SK-N-SH (cell line): ENCODE data around the gene OBP2B. TPM values are rescaled to one million over a fixed set of nuclear protein-coding genes. Genes with fewer than 3 reads are reported as not detected.

Source experiments
- CTCF ChIA-PET: fragments of 300-600, 350-600 bp; formaldehyde crosslinking; extraction: SDS; loops from one replicate; lab custom pipeline; 2021; lab: Yijun Ruan, JAX
- POLR2A ChIA-PET: fragments of 350-600 bp; sonication (Branson Sonifier 250); formaldehyde crosslinking; extraction: SDS; loops from one replicate; lab custom pipeline; 2020; ENCODE audit warnings: antibody characterized with exemption, inconsistent platforms; lab: Yijun Ruan, JAX
- DNase-seq: peaks from one replicate; pipeline ENCODE4 v3.0.0; 2012
- H2AFZ ChIP-seq: fragments of 200-600 bp; sonication (generic); 2 replicates; pipeline ENCODE4 v1.8.1; 2016; ENCODE audit warnings: antibody characterized with exemption, mild to moderate bottlenecking, low read depth
- H3F3A ChIP-seq: fragments of 200-600 bp; sonication (generic); replicated peaks from 2 replicates; pipeline ENCODE3; 2016; ENCODE audit warnings: antibody characterized with exemption, mild to moderate bottlenecking; ENCODE audit not compliant: insufficient read depth
- H3K27ac ChIP-seq, 2 experiments: fragments of 200-500 bp in 1 of 2; fragments of 200-600 bp in 1 of 2; sonication (Bioruptor generic) in 1 of 2; sonication (generic), shearing (Covaris generic) in 1 of 2; 2 replicates each; pipeline versions ENCODE4 v1.5.1 to v1.6.1; 2014 to 2016; ENCODE audit warnings: low read depth in 2 of 2, inconsistent platforms in 1 of 2, low read length in 1 of 2, mild to moderate bottlenecking in 1 of 2, mixed read lengths in 1 of 2
- H3K27me3 ChIP-seq: fragments of 200-600 bp; sonication (generic), shearing (Covaris generic); 2 replicates; pipeline ENCODE4 v1.6.1; 2016; ENCODE audit warnings: mixed run types; ENCODE audit not compliant: insufficient read depth
- H3K36me3 ChIP-seq, 2 experiments: fragments of 200-500 bp in 1 of 2; fragments of 200-600 bp in 1 of 2; sonication (Bioruptor generic) in 1 of 2; sonication (generic) in 1 of 2; replicated peaks in 1 of 2; 2 replicates each; pipeline versions ENCODE3 to v1.5.1; 2014 to 2016; ENCODE audit warnings: low read length in 1 of 2, mild to moderate bottlenecking in 1 of 2; ENCODE audit not compliant: insufficient read depth in 2 of 2, control insufficient read depth in 1 of 2
- H3K4me1 ChIP-seq, 2 experiments: fragments of 200-500 bp in 1 of 2; fragments of 200-600 bp in 1 of 2; sonication (Bioruptor generic) in 1 of 2; sonication (generic), shearing (Covaris generic) in 1 of 2; 2 replicates each; pipeline versions ENCODE4 v1.5.1 to v1.6.1; 2014 to 2016; ENCODE audit warnings: low read depth in 1 of 2, low read length in 1 of 2, mixed run types in 1 of 2; ENCODE audit not compliant: insufficient read depth in 2 of 2, control insufficient read depth in 1 of 2
- H3K4me2 ChIP-seq: fragments of 200-600 bp; sonication (generic), shearing (Covaris generic); 2 replicates; pipeline ENCODE4 v1.6.1; 2017; ENCODE audit warnings: mixed run types
- H3K4me3 ChIP-seq, 2 experiments: fragments of 200-500 bp in 1 of 2; fragments of 200-600 bp in 1 of 2; sonication (Bioruptor generic) in 1 of 2; sonication (generic), shearing (Covaris generic) in 1 of 2; 2 replicates each; pipeline versions ENCODE4 v1.5.1 to v1.8.1; 2014 to 2016; ENCODE audit warnings: low read depth in 2 of 2, inconsistent platforms in 1 of 2, low read length in 1 of 2, mild to moderate bottlenecking in 1 of 2, mixed read lengths in 1 of 2, moderate library complexity in 1 of 2
- H3K79me2 ChIP-seq: fragments of 200-600 bp; sonication (generic); 2 replicates; pipeline ENCODE4 v1.8.1; 2017; ENCODE audit warnings: mild to moderate bottlenecking; ENCODE audit not compliant: insufficient read depth
- H3K9ac ChIP-seq: fragments of 200-600 bp; sonication (generic); 2 replicates; pipeline ENCODE4 v1.6.1; 2017; ENCODE audit warnings: mixed run types
- H3K9me2 ChIP-seq: fragments of 200-600 bp; sonication (generic); 2 replicates; pipeline ENCODE4 v1.6.1; 2017; ENCODE audit warnings: mixed run types
- H3K9me3 ChIP-seq: fragments of 200-600 bp; sonication (generic); 2 replicates; pipeline ENCODE4 v1.6.1; 2017; ENCODE audit warnings: mixed run types, mild to moderate bottlenecking, moderate library complexity
- H4K20me1 ChIP-seq: fragments of 200-600 bp; sonication (generic); 2 replicates; pipeline ENCODE4 v1.6.1; 2017; ENCODE audit warnings: mild to moderate bottlenecking, mixed run types; ENCODE audit not compliant: insufficient read depth
- ELF1 ChIP-seq: IDR thresholded peaks from 2 replicates; pipeline ENCODE4 v1.4.0; 2012
- EP300 ChIP-seq, 2 experiments: IDR thresholded peaks; 2 replicates each; pipeline versions ENCODE4 v1.4.0 to v1.6.1; 2012; ENCODE audit warnings: borderline replicate concordance in 1 of 2, low read depth in 1 of 2, low read length in 1 of 2
- EZH2phosphoT487 ChIP-seq: fragments of 200-600 bp; sonication (generic); IDR thresholded peaks from 2 replicates; pipeline ENCODE4 v1.6.1; 2017; ENCODE audit warnings: low read depth, mixed run types, mild to moderate bottlenecking, antibody characterized with exemption, moderate library complexity, borderline replicate concordance
- GABPA ChIP-seq: IDR thresholded peaks from 2 replicates; pipeline ENCODE4 v1.4.0; 2012; ENCODE audit warnings: low read depth, mild to moderate bottlenecking
- GATA2 ChIP-seq: sonication (generic); formaldehyde crosslinking; IDR thresholded peaks from 2 replicates; pipeline ENCODE4 v1.5.0; 2020; ENCODE audit warnings: mild to moderate bottlenecking, missing genetic modification reagents
- MEF2A ChIP-seq: IDR thresholded peaks from 2 replicates; pipeline ENCODE4 v1.4.0; 2012; ENCODE audit warnings: low read depth, borderline replicate concordance
- RAD21 ChIP-seq: IDR thresholded peaks from 2 replicates; pipeline ENCODE4 v1.6.1; 2012; ENCODE audit warnings: mild to moderate bottlenecking, low read length
- RCOR1 ChIP-seq: fragments of 150-350 bp; IDR thresholded peaks from 2 replicates; pipeline ENCODE4 v1.6.1; 2017; ENCODE audit warnings: antibody characterized with exemption, low read length
- SMC3 ChIP-seq: IDR thresholded peaks from 2 replicates; pipeline ENCODE4 v1.6.1; 2012; ENCODE audit warnings: low read depth, low read length, improper control_type of control experiment
- TAF1 ChIP-seq: IDR thresholded peaks from 2 replicates; pipeline ENCODE4 v1.6.1; 2012; ENCODE audit warnings: low read depth, mild to moderate bottlenecking, low read length, moderate library complexity, borderline replicate concordance
- TEAD4 ChIP-seq: IDR thresholded peaks from 2 replicates; pipeline ENCODE4 v1.4.0; 2012; ENCODE audit warnings: mild to moderate bottlenecking, borderline replicate concordance; ENCODE audit not compliant: insufficient read depth
- WGBS: methylation state at CpG from one replicate; pipeline ENCODE4 v1.1.6; 2017; ENCODE audit warnings: low lambda C conversion rate; 5-methylcytosine and 5-hydroxymethylcytosine counted together
- polyA plus RNA-seq, 3 experiments: library from polyadenylated mRNA; depleted of rRNA; stranded (reverse); fragments of >200 nt; gene quantifications; 2 replicates each; pipeline ENCODE4 v1.2.3, GENCODE V29; 2012
- TF ChIP-seq, protein P1 (sequence below): fragments of 200-600 bp; sonication (generic); IDR thresholded peaks from 2 replicates; pipeline ENCODE4 v1.6.1; 2017; ENCODE audit warnings: antibody characterized with exemption, mild to moderate bottlenecking, moderate library complexity
- TF ChIP-seq, protein P2 (sequence below): IDR thresholded peaks from 2 replicates; pipeline ENCODE4 v1.4.0; 2012; ENCODE audit warnings: low read depth
- TF ChIP-seq, protein P3 (sequence below): IDR thresholded peaks from 2 replicates; pipeline ENCODE4 v1.6.1; 2012; ENCODE audit warnings: mild to moderate bottlenecking, low read depth, low read length, moderate library complexity
- TF ChIP-seq, protein P4 (sequence below): IDR thresholded peaks from 2 replicates; pipeline ENCODE4; 2012

OBP2B gene
- polyA plus RNA-seq, 1 of the 3 experiments (the other 2 are of a cell fraction): not detected

DNA sequence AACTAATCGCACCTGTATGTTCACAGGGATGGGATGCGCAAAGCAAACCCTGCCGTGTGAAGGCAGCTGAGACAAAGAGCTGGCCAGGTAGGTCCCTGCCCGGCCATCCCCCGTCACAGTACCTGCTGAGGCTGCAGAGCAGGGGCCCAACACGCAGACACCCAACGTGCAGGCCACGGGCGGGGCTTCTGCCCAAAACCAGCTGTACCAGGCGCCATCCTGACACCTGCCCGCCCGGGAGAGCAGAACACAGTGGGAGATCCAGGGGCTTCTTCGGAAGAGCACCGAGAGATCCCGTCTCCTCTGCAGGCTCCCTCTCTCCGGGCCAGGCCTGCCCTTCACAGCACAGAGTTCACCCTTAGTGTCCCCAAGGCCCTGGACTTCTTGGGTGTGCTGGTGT lies 37.5 kb upstream of the OBP2B start:
- POLR2A ChIA-PET: no interaction called here
- Histone ChIP-seq H3K79me2 (no peaks in the 10 kb centered on the region), H3K9ac (no peak overlapping the region), H3K4me2 (no peak overlapping the region), H3K4me1 (peaks cover 0 to 2% of the 10 kb centered on the region in 2 experiments; a peak in 1 of 4 replicates), H3K9me3 (no peaks in the 10 kb centered on the region), H4K20me1 (no peaks in the 10 kb centered on the region), H3K27ac (no peak overlapping the region), H3K27me3 (peaks cover 32% of the 10 kb centered on the region), H2AFZ (no peak overlapping the region), H3K9me2 (no peaks in the 10 kb centered on the region), H3K4me3 (no peak overlapping the region), H3F3A (no peaks in the 10 kb centered on the region), H3K36me3 (no peaks in the 10 kb centered on the region)
- TF ChIP-seq EP300 (IDR thresholded peaks at IDR 0.05; ENCODE audit: borderline replicate concordance in 1 of 2, low read depth in 1 of 2, low read length in 1 of 2) (no peak), TAF1 (no peak), MEF2A (no peak), ELF1 (no peak), EZH2phosphoT487 (no peak), GABPA (no peak), TEAD4 (no peak), RAD21 (no peak), RCOR1 (no peak), GATA2 (CRISPR knock-in tag) (no peak), SMC3 (no peak)
- TF ChIP-seq, protein P1, sequence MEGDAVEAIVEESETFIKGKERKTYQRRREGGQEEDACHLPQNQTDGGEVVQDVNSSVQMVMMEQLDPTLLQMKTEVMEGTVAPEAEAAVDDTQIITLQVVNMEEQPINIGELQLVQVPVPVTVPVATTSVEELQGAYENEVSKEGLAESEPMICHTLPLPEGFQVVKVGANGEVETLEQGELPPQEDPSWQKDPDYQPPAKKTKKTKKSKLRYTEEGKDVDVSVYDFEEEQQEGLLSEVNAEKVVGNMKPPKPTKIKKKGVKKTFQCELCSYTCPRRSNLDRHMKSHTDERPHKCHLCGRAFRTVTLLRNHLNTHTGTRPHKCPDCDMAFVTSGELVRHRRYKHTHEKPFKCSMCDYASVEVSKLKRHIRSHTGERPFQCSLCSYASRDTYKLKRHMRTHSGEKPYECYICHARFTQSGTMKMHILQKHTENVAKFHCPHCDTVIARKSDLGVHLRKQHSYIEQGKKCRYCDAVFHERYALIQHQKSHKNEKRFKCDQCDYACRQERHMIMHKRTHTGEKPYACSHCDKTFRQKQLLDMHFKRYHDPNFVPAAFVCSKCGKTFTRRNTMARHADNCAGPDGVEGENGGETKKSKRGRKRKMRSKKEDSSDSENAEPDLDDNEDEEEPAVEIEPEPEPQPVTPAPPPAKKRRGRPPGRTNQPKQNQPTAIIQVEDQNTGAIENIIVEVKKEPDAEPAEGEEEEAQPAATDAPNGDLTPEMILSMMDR: no peak
- TF ChIP-seq, protein P2, sequence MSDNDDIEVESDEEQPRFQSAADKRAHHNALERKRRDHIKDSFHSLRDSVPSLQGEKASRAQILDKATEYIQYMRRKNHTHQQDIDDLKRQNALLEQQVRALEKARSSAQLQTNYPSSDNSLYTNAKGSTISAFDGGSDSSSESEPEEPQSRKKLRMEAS: no peak
- TF ChIP-seq, protein P3, sequence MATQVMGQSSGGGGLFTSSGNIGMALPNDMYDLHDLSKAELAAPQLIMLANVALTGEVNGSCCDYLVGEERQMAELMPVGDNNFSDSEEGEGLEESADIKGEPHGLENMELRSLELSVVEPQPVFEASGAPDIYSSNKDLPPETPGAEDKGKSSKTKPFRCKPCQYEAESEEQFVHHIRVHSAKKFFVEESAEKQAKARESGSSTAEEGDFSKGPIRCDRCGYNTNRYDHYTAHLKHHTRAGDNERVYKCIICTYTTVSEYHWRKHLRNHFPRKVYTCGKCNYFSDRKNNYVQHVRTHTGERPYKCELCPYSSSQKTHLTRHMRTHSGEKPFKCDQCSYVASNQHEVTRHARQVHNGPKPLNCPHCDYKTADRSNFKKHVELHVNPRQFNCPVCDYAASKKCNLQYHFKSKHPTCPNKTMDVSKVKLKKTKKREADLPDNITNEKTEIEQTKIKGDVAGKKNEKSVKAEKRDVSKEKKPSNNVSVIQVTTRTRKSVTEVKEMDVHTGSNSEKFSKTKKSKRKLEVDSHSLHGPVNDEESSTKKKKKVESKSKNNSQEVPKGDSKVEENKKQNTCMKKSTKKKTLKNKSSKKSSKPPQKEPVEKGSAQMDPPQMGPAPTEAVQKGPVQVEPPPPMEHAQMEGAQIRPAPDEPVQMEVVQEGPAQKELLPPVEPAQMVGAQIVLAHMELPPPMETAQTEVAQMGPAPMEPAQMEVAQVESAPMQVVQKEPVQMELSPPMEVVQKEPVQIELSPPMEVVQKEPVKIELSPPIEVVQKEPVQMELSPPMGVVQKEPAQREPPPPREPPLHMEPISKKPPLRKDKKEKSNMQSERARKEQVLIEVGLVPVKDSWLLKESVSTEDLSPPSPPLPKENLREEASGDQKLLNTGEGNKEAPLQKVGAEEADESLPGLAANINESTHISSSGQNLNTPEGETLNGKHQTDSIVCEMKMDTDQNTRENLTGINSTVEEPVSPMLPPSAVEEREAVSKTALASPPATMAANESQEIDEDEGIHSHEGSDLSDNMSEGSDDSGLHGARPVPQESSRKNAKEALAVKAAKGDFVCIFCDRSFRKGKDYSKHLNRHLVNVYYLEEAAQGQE: no peak
- TF ChIP-seq, protein P4, sequence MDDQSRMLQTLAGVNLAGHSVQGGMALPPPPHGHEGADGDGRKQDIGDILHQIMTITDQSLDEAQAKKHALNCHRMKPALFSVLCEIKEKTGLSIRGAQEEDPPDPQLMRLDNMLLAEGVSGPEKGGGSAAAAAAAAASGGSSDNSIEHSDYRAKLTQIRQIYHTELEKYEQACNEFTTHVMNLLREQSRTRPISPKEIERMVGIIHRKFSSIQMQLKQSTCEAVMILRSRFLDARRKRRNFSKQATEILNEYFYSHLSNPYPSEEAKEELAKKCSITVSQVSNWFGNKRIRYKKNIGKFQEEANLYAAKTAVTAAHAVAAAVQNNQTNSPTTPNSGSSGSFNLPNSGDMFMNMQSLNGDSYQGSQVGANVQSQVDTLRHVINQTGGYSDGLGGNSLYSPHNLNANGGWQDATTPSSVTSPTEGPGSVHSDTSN: no peak
- CTCF ChIA-PET: interaction anchor here (1.0 to 2.1 kb wide), 4 partner anchors 29 to 66 kb away, joined by 3 to 5 read pairs (median 3); no protein-coding TSS in a partner anchor
- DNase-seq: peak; percentile 11
- WGBS: 56% methylated on average over 6 of the region's 16 CpGs
